Skeletal muscle tissue (tissue), 4 donors: ENCODE data around the gene COL23A1. TPM values are rescaled to one million over a fixed set of nuclear protein-coding genes. Genes with fewer than 3 reads are reported as not detected.

Experiments
- H3K27ac ChIP-seq: one replicate; pipeline ENCODE4 v1.7.0; 2013; ENCODE audit warnings: mild to moderate bottlenecking, low read depth, low read length, inconsistent platforms
- H3K27me3 ChIP-seq, 3 donors: one replicate each; pipeline ENCODE4 v1.7.0; 2013; ENCODE audit warnings: low read length in 3 of 3; ENCODE audit not compliant: control insufficient read depth in 3 of 3, insufficient read depth in 3 of 3
- H3K36me3 ChIP-seq, 3 donors: one replicate each; pipeline ENCODE4 v1.7.0; 2013; ENCODE audit warnings: low read length in 3 of 3; ENCODE audit not compliant: control insufficient read depth in 3 of 3, insufficient read depth in 3 of 3
- H3K4me1 ChIP-seq, 3 donors: one replicate each; pipeline ENCODE4 v1.7.0; 2013; ENCODE audit warnings: low read length in 3 of 3, mild to moderate bottlenecking in 3 of 3; ENCODE audit not compliant: control insufficient read depth in 3 of 3, insufficient read depth in 3 of 3
- H3K4me3 ChIP-seq, 3 donors: one replicate each; pipeline ENCODE4 v1.7.0; 2013; ENCODE audit warnings: low read length in 3 of 3
- H3K9ac ChIP-seq, 3 donors: one replicate each; pipeline ENCODE4 v1.7.0; 2013; ENCODE audit warnings: low read length in 3 of 3, mild to moderate bottlenecking in 3 of 3, moderate library complexity in 2 of 3, low read depth in 1 of 3
- H3K9me3 ChIP-seq, 3 donors: one replicate each; pipeline ENCODE4 v1.7.0; 2013; ENCODE audit warnings: low read length in 3 of 3; ENCODE audit not compliant: control insufficient read depth in 3 of 3
- total RNA-seq: library from RNA; depleted of rRNA; stranded (reverse); fragments of >200 nt; gene quantifications from one replicate; pipeline ENCODE4 v1.2.3, GENCODE V29; 2014
- donor health status: Osteomylitis.

The COL23A1 gene
- total RNA-seq, 1 donor from 2014 or later, result 0.52 TPM

DNA sequence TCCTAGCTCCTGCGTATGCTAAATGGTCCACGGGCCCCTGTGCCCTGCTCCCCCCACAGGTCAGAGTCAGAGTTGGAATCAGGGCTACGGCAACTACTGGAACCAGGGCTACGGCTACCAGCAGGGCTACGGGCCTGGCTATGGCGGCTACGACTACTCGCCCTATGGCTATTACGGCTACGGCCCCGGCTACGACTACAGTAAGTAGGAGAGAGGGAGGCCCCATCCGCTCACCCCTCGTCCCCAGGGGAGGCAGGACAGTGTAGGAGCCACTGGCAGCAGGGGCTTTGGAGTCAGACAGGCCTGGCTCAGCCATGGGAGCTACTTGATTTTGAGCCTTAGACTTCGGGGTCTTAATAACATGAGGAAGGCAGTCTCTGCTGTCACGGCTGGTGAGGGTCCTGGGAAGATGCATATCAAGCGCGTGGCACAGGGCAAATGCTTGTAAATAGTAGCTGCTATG, 380.1 kb downstream of the COL23A1 start:
- Histone ChIP-seq H3K9ac (no peak overlapping the region), H3K27me3 (no peaks in the 10 kb centered on the region), H3K4me1 (peaks cover 42 to 48% (median 43%) of the 10 kb centered on the region in 3 donors), H3K27ac (no peak overlapping the region), H3K36me3 (peaks cover 73 to 85% (median 77%) of the 10 kb centered on the region in 3 donors), H3K4me3 (no peak overlapping the region), H3K9me3 (no peaks in the 10 kb centered on the region)

DNA sequence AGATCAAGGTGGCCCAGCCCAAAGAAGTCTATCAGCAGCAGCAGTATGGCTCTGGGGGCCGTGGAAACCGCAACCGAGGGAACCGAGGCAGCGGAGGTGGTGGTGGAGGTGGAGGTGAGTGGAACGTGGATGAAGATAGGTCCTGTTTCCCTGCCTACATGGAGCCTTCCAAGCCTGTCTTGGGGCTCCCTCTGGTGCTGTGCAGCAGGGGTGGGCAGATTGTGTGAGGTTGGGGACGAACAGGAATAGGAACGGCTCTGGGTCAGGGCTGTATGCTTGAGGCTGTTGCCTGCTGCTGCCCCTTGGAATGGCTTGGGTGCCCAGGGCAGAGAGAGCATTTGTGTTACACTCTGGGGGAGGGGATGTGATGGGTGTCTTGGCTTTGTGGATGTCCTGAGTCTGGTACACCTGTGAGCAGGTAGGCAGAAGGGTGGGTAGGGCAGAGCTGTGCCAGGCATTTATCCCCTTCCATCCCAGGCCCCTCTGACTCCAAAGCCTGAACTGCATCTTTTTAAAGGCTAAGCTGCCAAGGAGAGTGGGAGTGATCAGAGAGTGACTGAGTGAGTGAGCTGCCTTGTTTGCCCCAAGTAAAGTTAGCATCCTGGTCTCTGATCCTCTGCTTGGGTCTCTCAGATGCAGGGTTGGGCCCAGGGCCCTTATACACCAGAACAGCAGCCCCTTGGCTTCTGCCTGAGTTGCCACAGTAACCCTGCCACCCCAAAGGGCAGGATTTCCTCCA, 380.7 kb downstream of the COL23A1 start:
- H3K36me3 ChIP-seq, result peaks cover 67 to 79% (median 71%) of the 10 kb centered on the region in 3 donors
- no peak overlapping the region for H3K9ac ChIP-seq
- H3K9me3 ChIP-seq, result no peaks in the 10 kb centered on the region
- peaks cover 42 to 48% (median 43%) of the 10 kb centered on the region in 3 donors for H3K4me1 ChIP-seq
- no peak overlapping the region for H3K27ac ChIP-seq
- H3K4me3 ChIP-seq, result no peak overlapping the region
- no peaks in the 10 kb centered on the region for H3K27me3 ChIP-seq

DNA sequence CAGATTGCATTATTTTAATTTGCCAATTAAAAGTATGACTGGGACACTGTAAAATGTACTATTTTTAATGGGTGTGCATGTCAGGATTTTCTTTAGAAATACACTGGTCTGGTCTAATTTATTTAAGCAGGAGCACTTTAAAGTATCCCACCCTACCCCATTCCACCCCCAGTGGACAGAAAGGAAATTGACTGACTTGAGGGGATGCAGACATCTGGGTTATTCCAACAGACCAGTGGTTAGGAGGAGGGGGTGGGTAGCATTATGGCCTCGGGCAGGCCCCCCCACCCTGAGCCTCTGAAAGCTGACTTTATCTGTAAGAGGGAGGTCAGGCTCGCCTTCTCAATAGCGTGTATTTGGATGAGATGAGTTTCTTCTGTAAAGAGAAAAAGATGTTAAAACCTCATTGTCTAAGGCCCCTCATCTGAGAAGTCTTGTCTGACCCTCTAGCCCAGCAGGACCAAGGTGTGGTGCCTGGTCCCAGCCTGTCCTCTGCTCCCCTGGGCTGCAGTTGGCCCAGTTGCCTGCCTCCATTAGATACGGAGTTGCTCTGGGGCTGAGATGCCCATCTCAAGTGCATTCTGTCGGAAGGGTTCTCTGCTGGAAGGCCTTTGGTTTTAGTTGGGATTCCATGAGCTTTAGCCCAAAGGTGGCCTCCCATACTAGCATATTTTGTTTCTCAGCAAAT, 381.5 kb downstream of the COL23A1 start:
- Histone ChIP-seq H3K9ac (no peak overlapping the region), H3K36me3 (peaks cover 60 to 71% (median 62%) of the 10 kb centered on the region in 3 donors), H3K4me1 (peaks cover 46 to 52% (median 46%) of the 10 kb centered on the region in 3 donors), H3K27me3 (no peaks in the 10 kb centered on the region), H3K4me3 (no peak overlapping the region), H3K9me3 (no peaks in the 10 kb centered on the region), H3K27ac (no peak overlapping the region)

DNA sequence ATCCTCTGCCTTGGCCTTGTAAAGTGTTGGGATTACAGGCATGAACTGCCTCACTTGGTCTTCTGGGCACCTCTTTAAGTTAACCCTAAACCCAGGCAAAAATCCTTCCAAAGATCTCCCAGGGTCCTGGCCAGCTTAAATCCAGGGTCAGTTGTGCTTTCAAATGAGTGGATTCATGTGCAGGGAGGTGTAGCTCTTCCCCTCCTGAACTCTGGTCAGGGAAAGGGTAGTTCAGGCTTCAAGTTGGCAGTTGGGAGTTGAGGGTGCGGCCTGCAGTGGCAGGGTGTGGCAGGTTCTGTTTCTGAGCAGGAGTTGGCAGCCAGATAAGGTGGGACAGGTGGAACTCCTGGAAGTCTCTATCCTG, 382.3 kb downstream of the COL23A1 start:
- Histone ChIP-seq H3K9me3 (no peaks in the 10 kb centered on the region), H3K4me1 (peaks cover 38 to 45% (median 39%) of the 10 kb centered on the region in 3 donors), H3K27ac (peak overlapping the region; percentile 3), H3K4me3 (no peak overlapping the region), H3K36me3 (peaks cover 56 to 64% (median 57%) of the 10 kb centered on the region in 3 donors), H3K27me3 (no peaks in the 10 kb centered on the region), H3K9ac (peak overlapping the region in 1 of 3 donors; percentile 33)

DNA sequence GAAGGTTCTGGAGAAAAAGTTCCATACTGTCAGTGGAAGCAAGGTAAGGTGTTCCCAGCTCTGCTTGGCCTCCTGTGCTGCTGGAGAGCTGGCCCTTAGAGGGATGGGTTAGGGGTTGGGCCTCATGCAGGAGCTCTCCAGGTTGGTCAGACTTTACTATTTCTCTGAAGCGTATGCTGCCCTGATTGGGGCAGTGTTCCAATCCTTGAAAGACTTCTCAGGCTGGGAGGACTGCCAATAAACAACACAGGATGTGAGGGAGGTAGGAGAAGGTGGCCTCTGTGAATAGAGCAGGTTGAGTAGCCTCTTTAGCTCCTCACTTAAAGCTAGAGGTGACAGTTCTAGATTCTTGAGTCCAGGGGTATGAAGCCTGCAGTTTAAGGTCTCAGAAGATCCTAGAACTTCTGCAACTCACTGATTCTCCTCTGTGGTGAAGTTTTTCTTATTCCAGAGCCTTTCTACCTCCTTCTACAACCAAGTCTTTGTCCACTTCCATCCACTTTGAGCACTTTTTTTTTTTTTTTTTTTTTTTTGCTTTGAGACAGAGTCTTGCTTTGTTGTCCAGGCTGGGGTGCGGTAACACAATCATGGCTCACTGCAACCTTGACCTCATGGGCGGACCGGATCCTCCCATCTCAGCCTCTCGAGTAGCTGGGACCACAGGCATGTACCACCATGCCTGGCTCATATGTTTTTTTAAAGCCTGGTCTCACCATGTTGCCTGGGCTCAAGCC, 382.8 kb downstream of the COL23A1 start:
- Histone ChIP-seq H3K9me3 (no peaks in the 10 kb centered on the region), H3K27ac (peak overlapping the region; percentile 86), H3K9ac (peak overlapping the region in 1 of 3 donors; percentile 33), H3K27me3 (no peaks in the 10 kb centered on the region), H3K36me3 (peaks cover 51 to 58% (median 51%) of the 10 kb centered on the region in 3 donors), H3K4me1 (peaks cover 33 to 40% (median 34%) of the 10 kb centered on the region in 3 donors), H3K4me3 (no peak overlapping the region)

DNA sequence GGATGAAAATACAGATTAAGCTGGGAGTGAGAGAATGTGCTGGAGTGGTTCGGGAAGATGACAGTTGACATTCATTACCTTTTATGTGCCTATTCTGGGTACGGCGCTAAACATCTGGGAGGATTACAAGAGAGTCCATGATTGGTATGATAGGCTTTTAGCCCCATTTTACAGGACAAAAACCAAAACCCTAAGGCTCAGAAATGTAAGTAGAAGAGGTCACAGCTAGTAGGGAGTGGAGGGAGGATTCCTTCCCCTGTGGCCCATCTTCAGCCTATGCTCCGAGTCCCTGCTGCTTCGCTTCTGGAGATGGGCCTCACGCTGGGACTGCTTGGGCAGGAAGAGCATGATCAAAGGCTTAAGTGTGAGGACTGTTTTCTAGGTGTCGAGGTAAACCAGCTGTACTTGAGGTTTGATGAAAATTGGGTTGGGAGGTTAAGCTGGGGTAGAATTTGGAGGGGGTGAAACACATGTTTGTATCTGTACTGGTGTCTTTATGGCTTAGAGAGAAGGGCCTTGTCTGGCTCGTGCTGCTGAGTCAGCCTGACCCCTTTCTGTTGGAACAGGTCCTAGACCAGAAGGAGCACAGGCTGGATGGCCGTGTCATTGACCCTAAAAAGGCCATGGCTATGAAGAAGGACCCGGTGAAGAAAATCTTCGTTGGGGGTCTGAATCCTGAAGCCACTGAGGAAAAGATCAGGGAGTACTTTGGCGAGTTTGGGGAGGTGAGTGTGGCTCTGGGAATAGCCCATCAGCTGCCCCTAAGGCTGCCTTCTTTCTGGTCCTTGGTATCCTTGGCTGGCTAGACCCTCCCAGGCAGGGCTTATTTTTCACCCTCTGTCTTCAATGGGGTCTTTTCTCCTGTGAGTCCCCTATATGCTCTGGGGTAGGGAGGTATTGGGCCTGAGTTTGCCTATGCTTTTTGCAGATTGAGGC, 383.8 kb downstream of the COL23A1 start:
- H3K27me3 ChIP-seq, result no peaks in the 10 kb centered on the region
- H3K4me1 ChIP-seq, result peaks cover 32 to 34% (median 32%) of the 10 kb centered on the region in 3 donors
- H3K4me3 ChIP-seq, result peak overlapping the region; percentile 91 to 92 (median 92)
- peaks cover 42 to 49% (median 42%) of the 10 kb centered on the region in 3 donors for H3K36me3 ChIP-seq
- no peaks in the 10 kb centered on the region for H3K9me3 ChIP-seq
- peak overlapping the region; percentile 10 to 85 (median 45) for H3K9ac ChIP-seq
- H3K27ac ChIP-seq, result peak overlapping the region; percentile 86

DNA sequence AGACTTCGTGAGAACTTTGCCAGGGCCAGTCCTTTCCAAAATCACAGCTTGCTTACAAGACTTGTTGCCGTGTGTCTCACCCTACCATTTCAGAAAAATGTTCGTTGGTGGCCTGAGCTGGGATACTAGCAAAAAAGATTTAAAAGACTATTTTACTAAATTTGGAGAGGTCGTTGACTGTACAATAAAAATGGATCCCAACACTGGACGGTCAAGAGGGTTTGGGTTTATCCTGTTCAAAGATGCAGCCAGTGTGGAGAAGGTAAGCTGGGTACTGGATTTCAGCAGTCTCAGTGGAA, 384.5 kb downstream of the COL23A1 start:
- H3K27ac ChIP-seq, result peak overlapping the region; percentile 86
- H3K27me3 ChIP-seq, result no peaks in the 10 kb centered on the region
- no peaks in the 10 kb centered on the region for H3K9me3 ChIP-seq
- peaks cover 30 to 34% (median 32%) of the 10 kb centered on the region in 3 donors for H3K4me1 ChIP-seq
- H3K36me3 ChIP-seq, result peaks cover 35 to 42% (median 36%) of the 10 kb centered on the region in 3 donors
- H3K4me3 ChIP-seq, result peak overlapping the region; percentile 91 to 92 (median 92)
- H3K9ac ChIP-seq, result peak overlapping the region; percentile 85 to 92 (median 88)

DNA sequence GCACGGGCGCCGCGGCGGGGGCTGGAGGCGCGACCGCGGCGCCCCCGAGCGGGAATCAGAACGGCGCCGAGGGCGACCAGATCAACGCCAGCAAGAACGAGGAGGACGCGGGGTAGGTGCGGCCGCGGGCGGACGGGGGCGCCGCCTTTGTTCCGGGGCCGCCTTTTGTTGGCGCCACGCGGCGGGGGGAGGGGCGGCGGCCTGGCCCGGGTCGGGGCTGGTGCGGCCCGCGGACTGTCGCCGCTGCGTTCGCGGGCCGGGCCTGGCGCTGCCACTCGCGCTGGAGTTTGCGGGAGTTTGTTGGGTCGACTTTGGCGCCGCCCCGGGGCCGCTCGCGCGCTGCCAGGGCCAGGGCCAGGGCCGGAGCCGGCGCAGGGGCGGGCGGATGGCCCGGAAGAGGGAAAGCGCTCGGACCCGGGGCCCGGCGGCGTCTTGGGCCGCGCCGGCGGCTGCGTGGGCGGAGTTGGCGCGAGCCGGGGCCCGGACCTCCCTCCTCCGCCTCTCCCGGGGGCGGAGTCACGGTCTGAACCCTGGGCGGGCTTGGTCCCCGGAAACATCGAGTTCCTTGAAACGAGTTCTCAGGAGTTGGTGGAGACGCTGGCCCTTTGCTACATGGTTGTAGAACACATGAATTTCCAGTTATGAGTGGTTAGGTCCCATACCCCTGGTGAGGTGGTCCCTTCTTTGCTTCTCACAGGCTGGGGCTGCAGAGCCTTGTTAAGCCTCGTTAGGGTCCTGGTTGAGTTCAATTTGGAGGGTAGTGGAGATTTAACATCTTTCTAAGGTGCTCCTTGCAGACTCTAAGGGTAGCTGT, 385.1 kb downstream of the COL23A1 start:
- Histone ChIP-seq H3K36me3 (peaks cover 30 to 36% (median 31%) of the 10 kb centered on the region in 3 donors), H3K27ac (peak overlapping the region; percentile 86), H3K4me1 (peaks cover 30 to 34% (median 32%) of the 10 kb centered on the region in 3 donors), H3K9me3 (no peaks in the 10 kb centered on the region), H3K9ac (peak overlapping the region; percentile 85 to 92 (median 88)), H3K27me3 (no peaks in the 10 kb centered on the region), H3K4me3 (peak overlapping the region; percentile 91 to 92 (median 92))
